HepG2 (cell line): Measurements from ENCODE around the gene PLOD2. TPM values are rescaled to one million over a fixed set of nuclear protein-coding genes. Genes with fewer than 3 reads are reported as not detected.

ENCODE experiments used
- ATAC-seq: fragments of 200-7000 bp; cut with Tn5 transposase; 3 replicates; pipeline ENCODE4 v1.9.1; 2020; ENCODE audit warnings: mild to moderate bottlenecking, moderate library complexity
- BruUV-seq: library from RNA; stranded (reverse); fragments of 400-500 nt; replicated peaks from 2 replicates; lab custom pipeline; 2021; lab: Mats Ljungman, UMichigan
- CTCF ChIA-PET: fragments of 300-600 bp; formaldehyde crosslinking; extraction: SDS; loops from one replicate; lab custom pipeline; 2021; ENCODE audit warnings: low total read pairs, inconsistent platforms, low intra/inter-chr PET ratio; lab: Yijun Ruan, JAX
- POLR2A ChIA-PET: fragments of 350-600 bp; sonication (Branson Sonifier 250); formaldehyde crosslinking; loops from one replicate; lab custom pipeline; 2020; ENCODE audit warnings: antibody characterized with exemption, inconsistent platforms; lab: Yijun Ruan, JAX
- DNase-seq: peaks from one replicate; pipeline ENCODE4 v3.0.0-alpha.2; 2015; ENCODE audit warnings: low spot score
- FAIRE-seq: peaks from 3 replicates; lab custom pipeline; 2011; peaks lifted over from hg19 to GRCh38; lab: Jason Lieb, UNC
- H2AFZ ChIP-seq: one replicate; pipeline ENCODE4 v1.6.1; 2011; ENCODE audit warnings: low read length, inconsistent platforms
- H3K27ac ChIP-seq: fragments of 300-600 bp; 3 replicates; pipeline ENCODE4 v1.8.0; 2011; ENCODE audit warnings: mixed run types, mild to moderate bottlenecking, mixed read lengths, low read length, inconsistent platforms; ENCODE audit not compliant: insufficient read depth; ENCODE audit errors: extremely low read length
- H3K27me3 ChIP-seq, 2 experiments: fragments of 200-600 bp in 1 of 2; 2 replicates in 1 of 2; 3 replicates in 1 of 2; pipeline versions ENCODE4 v1.6.0 to v1.8.0; 2011; ENCODE audit warnings: low read length in 2 of 2, mild to moderate bottlenecking in 2 of 2, moderate library complexity in 2 of 2, inconsistent platforms in 1 of 2; ENCODE audit not compliant: insufficient read depth in 2 of 2, control insufficient read depth in 1 of 2
- H3K36me3 ChIP-seq, 2 experiments: fragments of 200-600 bp in 1 of 2; replicated peaks in 1 of 2; 2 replicates in 1 of 2; 3 replicates in 1 of 2; pipeline versions ENCODE4 v1.5.1 to v1.8.0; 2011; ENCODE audit warnings: low read length in 2 of 2, inconsistent platforms in 1 of 2; ENCODE audit not compliant: insufficient read depth in 2 of 2, control insufficient read depth in 1 of 2
- H3K4me1 ChIP-seq: 2 replicates; pipeline ENCODE4 v1.5.1; 2012; ENCODE audit warnings: low read length, inconsistent platforms; ENCODE audit not compliant: insufficient read depth
- H3K4me2 ChIP-seq: 2 replicates; pipeline ENCODE4 v1.6.0; 2011; ENCODE audit warnings: low read depth, low read length, inconsistent platforms
- H3K4me3 ChIP-seq, 3 experiments: fragments of 200-600 bp in 1 of 3; sonication (generic), shearing (Covaris generic) in 1 of 3; replicated peaks in 1 of 3; 2 replicates each; pipeline ENCODE4 v1.5.1; 2011 to 2016; ENCODE audit warnings: low read length in 3 of 3, inconsistent platforms in 2 of 3, low read depth in 2 of 3, mild to moderate bottlenecking in 2 of 3, control low read depth in 1 of 3, mixed read lengths in 1 of 3; ENCODE audit not compliant: insufficient read depth in 1 of 3
- H3K79me2 ChIP-seq: one replicate; pipeline ENCODE4 v1.6.1; 2011; ENCODE audit warnings: low read length, inconsistent platforms; ENCODE audit not compliant: insufficient read depth
- H3K9ac ChIP-seq: 2 replicates; pipeline ENCODE4 v1.6.0; 2011; ENCODE audit warnings: mild to moderate bottlenecking, low read depth, low read length, inconsistent platforms; ENCODE audit not compliant: insufficient read depth
- H3K9me3 ChIP-seq: 2 replicates; pipeline ENCODE4 v1.5.1; 2012; ENCODE audit warnings: mild to moderate bottlenecking, low read length
- H4K20me1 ChIP-seq: 2 replicates; pipeline ENCODE4 v1.6.0; 2011; ENCODE audit warnings: inconsistent platforms, mild to moderate bottlenecking, low read length, moderate library complexity; ENCODE audit not compliant: insufficient read depth
- LRRFIP1 ChIP-seq: sonication (generic); formaldehyde crosslinking; conservative IDR thresholded peaks from 2 replicates; pipeline ENCODE4 v1.4.0; 2020; ENCODE audit warnings: missing genetic modification reagents
- SOX13 ChIP-seq, 3 experiments: fragments of 450-650 bp in 1 of 3; sonication (generic) in 1 of 3; formaldehyde crosslinking in 1 of 3; IDR thresholded peaks in 2 of 3; conservative IDR thresholded peaks in 1 of 3; 2 replicates each; pipeline versions ENCODE4 v1.5.0 to v1.6.1; 2016 to 2020; ENCODE audit warnings: antibody characterized with exemption in 1 of 3, mild to moderate bottlenecking in 1 of 3, missing compliant biosample characterization in 1 of 3, missing genetic modification reagents in 1 of 3, moderate library complexity in 1 of 3
- ZBTB20 ChIP-seq: sonication (generic); formaldehyde crosslinking; IDR thresholded peaks from 2 replicates; pipeline ENCODE4 v1.8.1; 2023; ENCODE audit warnings: missing genetic modification reagents, low read depth, mild to moderate bottlenecking, borderline replicate concordance
- ZBTB4 ChIP-seq: sonication (generic); formaldehyde crosslinking; IDR thresholded peaks from 2 replicates; pipeline ENCODE4 v1.4.0; 2020; ENCODE audit warnings: missing genetic modification reagents, mild to moderate bottlenecking, borderline replicate concordance
- ZNF337 ChIP-seq: sonication (generic); formaldehyde crosslinking; IDR thresholded peaks from 2 replicates; pipeline ENCODE4 v1.5.1; 2020; ENCODE audit warnings: missing genetic modification reagents, low read depth, mild to moderate bottlenecking, borderline replicate concordance
- ZNF792 ChIP-seq: IDR thresholded peaks from 2 replicates; pipeline ENCODE4 v1.6.1; 2016
- WGBS: methylation state at CpG from one replicate; pipeline ENCODE4 v1.1.6; 2017; ENCODE audit warnings: low lambda C conversion rate; 5-methylcytosine and 5-hydroxymethylcytosine counted together
- in situ Hi-C: cut with HindIII; loops from 2 replicates; pipeline ENCODE4 v1.10.0; 2017; ENCODE audit warnings: low pct_unique_long_range_greater_than_20kb; ENCODE audit not compliant: extremely low pct_ligation_motif_present
- intact Hi-C: fragments of 100-400 bp; cut with micrococcal nuclease; formaldehyde crosslinking; loops from one replicate; pipeline ENCODE4 v1.10.0; 2022; ENCODE audit not compliant: unreplicated experiment
- polyA plus RNA-seq, 8 experiments: library from polyadenylated mRNA; depleted of rRNA in 3 of 8; stranded (reverse) in 7 of 8; unstranded in 1 of 8; fragments of >200 nt; fragmentation: Illumina TruSeq in 4 of 8; extraction: Trizol in 4 of 8; gene quantifications; 2 replicates each; pipeline versions ENCODE4 v1.2.1 to v1.2.3, GENCODE V29; 2011 to 2016; ENCODE audit warnings: low read depth in 4 of 8, missing spikeins in 1 of 8, mixed read lengths in 1 of 8; ENCODE audit not compliant: insufficient read depth in 1 of 8
- total RNA-seq, 5 experiments: library from RNA; depleted of rRNA; stranded (reverse); fragments of >200 nt; fragmentation: Illumina TruSeq; extraction: Trizol; gene quantifications; 2 replicates each; pipeline ENCODE4 v1.2.3, GENCODE V29; 2016; ENCODE audit warnings: low read depth in 1 of 5

Gene PLOD2
- total and polyA plus RNA-seq, 2 of the 13 experiments (the other 11 are each of a cell fraction or from before 2014, with no cell fraction given), result 107 to 161 TPM

- TF ChIP-seq LRRFIP1 (CRISPR knock-in tag) (no peak), SOX13 (IDR thresholded peaks at IDR 0.05) (no peak), SOX13 (CRISPR knock-in tag; conservative IDR thresholded peaks at IDR 0.05 in 1 of 2, IDR thresholded peaks at IDR 0.05 in 1 of 2) (0 out of 4 replicates have a peak, but pooled peaks of 1 of the 2 experiments have one; percentile 16), ZBTB20 (CRISPR knock-in tag) (no peak), ZNF792 (CRISPR knock-in tag) (no peak)
Observed at GRCh38 chr3:146142757-146143156, 18.2 kb downstream of the PLOD2 start (continued).

GRCh38 chr3:146139586-146140110, 21.3 kb downstream of the PLOD2 start:
- Histone ChIP-seq H3K4me1 (peaks cover 34% of the 10 kb centered on the region), H3K4me3 (no peak overlapping the region), H2AFZ (no peak overlapping the region), H3K27ac (no peak overlapping the region), H3K9me3 (no peaks in the 10 kb centered on the region), H3K79me2 (peaks cover 100% of the 10 kb centered on the region), H3K9ac (no peak overlapping the region), H3K4me2 (no peak overlapping the region), H4K20me1 (peaks cover 99% of the 10 kb centered on the region), H3K36me3 (peaks cover 2 to 25% of the 10 kb centered on the region in 2 experiments), H3K27me3 (no peaks in the 10 kb centered on the region)
- intact Hi-C loops (no loop called here), in situ Hi-C loops (no loop called here)
- ChIA-PET POLR2A (no interaction called here), CTCF (no interaction called here)
- no TSS peak for BruUV-seq
- TF ChIP-seq ZNF337 (no peak), ZBTB4 (no peak)
- 98% methylated on average over 3 of the region's 3 CpGs for WGBS
- ATAC-seq (no peak), DNase-seq (no peak), FAIRE-seq (no peak)
